Activated naive CD8-positive, alpha-beta T cell treated with anti-CD3 and anti-CD28 coated beads, Interleukin-2, amount 50 U/mL, for 24 hours (primary cell): ENCODE results near the gene MRGPRD.

ENCODE experiments used
- ATAC-seq: fragments of 150-1000 bp; cut with Tn5 transposase; one replicate; pipeline ENCODE4 v1.10.0; 2021
- DNase-seq: peaks from one replicate; pipeline ENCODE4 v3.0.0; 2021
- H3K27ac Mint-ChIP-seq: one replicate; pipeline ENCODE4 v1.8.0; 2021; ENCODE audit warnings: mild to moderate bottlenecking, mixed read lengths
- H3K27me3 Mint-ChIP-seq: one replicate; pipeline ENCODE4 v1.8.0; 2021; ENCODE audit warnings: mixed read lengths
- H3K36me3 Mint-ChIP-seq: one replicate; pipeline ENCODE4 v1.8.0; 2021; ENCODE audit warnings: low read depth, mixed read lengths
- H3K4me1 Mint-ChIP-seq: one replicate; pipeline ENCODE4 v1.8.0; 2021; ENCODE audit warnings: mixed read lengths
- H3K4me3 Mint-ChIP-seq: one replicate; pipeline ENCODE4 v1.8.0; 2021; ENCODE audit warnings: mild to moderate bottlenecking, moderate library complexity, mixed read lengths
- H3K9me3 Mint-ChIP-seq: one replicate; pipeline ENCODE4 v1.8.0; 2021; ENCODE audit warnings: mixed read lengths

MRGPRD gene

DNA sequence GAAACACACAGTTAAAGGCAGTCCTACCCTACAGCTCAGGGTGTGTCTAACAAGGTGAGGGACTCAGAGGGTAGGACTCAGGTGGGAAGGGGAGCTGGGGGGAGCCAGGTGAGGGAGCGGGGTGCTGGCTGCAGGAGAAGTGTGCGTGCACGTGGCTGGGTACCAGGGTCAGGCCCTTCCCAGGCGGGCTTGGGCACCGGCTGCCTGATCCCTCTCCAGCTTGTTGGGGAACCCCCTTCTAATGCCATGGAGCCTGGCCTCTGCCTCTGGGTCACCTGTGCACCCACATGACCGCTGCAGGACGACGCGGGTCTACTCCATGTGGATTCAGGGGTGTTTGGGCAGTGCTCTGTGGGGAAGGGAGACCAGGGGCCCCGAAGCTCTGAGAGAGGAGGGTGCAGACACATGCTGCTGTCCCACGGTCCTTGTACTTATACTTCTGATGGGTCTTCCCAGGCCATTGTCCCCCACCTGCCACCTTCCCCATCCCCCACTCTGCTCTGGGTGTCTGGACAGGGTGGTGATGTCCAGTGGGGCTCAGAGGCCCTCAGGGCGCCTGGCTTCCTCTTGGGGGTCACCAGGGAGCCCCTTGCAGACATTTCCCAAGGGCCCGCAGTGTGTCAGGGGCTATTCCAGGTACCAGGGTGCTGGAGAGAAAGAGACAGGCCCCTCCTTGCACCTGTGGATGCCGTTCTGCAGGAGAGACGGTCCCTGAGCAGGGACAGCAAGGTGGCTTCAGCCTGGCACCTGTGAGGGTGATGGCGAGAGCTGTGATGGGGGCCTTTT, 10.4 kb upstream of the MRGPRD start:
- ATAC-seq: no peak
- DNase-seq: no peak
- Mint-ChIP-seq H3K27ac (no peak overlapping the region), H3K9me3 (peaks cover 12% of the 10 kb centered on the region), H3K27me3 (peaks cover 35% of the 10 kb centered on the region), H3K36me3 (no peaks in the 10 kb centered on the region), H3K4me1 (no peaks in the 10 kb centered on the region), H3K4me3 (no peak overlapping the region)

DNA sequence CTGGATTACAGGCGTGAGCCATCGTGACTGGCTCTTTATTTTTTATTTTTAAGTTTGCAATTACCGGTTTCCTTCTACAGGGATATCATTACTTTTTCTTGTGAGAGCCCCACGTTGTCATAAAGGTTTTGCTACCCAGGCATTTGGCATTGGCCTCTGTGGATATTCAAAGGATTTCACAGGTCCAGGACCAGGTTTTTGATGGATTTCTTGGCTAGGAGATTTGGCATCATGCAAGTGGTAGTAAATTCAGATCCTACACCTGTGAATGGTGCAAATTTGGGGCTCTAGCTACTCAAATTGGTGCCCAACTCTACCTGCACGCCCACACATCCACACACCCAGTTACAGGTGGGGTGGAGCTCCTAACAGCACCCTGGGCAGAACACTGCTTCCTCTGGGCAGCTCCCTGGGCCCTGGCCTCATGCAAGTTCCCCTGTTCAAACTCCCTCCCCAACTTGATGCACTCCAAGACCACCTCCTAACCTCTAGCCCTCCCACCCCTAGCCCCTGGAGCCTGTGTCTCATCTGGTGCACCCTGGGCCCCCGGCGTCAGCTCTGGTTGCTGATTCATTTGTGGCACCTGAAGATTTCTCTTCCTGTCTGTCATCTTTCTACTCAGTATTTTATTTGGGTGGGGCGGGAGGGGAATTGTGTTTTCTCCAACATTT, 9.3 kb upstream of the MRGPRD start:
- Mint-ChIP-seq H3K27ac (no peak overlapping the region), H3K36me3 (no peaks in the 10 kb centered on the region), H3K4me1 (no peaks in the 10 kb centered on the region), H3K9me3 (peaks cover 12% of the 10 kb centered on the region), H3K4me3 (no peak overlapping the region), H3K27me3 (peaks cover 36% of the 10 kb centered on the region)
- ATAC-seq (no peak), DNase-seq (no peak)

DNA sequence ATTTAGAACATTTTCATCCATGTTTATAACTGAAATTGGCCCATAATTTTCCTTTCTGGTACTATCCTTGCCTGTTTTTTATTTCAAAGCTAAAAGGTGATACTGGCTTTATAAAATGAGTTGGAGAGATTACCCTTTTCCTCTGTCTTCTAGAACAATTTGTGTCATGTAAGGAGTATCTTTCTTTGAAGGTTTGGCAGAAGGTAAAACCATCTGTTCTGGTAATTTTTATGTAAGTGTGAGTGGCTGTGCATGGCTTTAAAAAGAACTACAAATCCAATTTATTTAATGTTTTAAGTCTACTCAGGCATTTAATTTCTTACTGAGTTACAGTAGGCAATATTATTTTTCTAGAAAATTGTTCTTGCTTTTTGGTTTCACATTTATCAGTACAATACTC, 7.7 kb upstream of the MRGPRD start:
- H3K36me3 Mint-ChIP-seq: no peaks in the 10 kb centered on the region
- DNase-seq: no peak
- H3K27ac Mint-ChIP-seq: no peak overlapping the region
- no peak for ATAC-seq
- no peak overlapping the region for H3K4me3 Mint-ChIP-seq
- no peaks in the 10 kb centered on the region for H3K4me1 Mint-ChIP-seq
- H3K9me3 Mint-ChIP-seq: peaks cover 12% of the 10 kb centered on the region
- H3K27me3 Mint-ChIP-seq: peaks cover 29% of the 10 kb centered on the region

DNA sequence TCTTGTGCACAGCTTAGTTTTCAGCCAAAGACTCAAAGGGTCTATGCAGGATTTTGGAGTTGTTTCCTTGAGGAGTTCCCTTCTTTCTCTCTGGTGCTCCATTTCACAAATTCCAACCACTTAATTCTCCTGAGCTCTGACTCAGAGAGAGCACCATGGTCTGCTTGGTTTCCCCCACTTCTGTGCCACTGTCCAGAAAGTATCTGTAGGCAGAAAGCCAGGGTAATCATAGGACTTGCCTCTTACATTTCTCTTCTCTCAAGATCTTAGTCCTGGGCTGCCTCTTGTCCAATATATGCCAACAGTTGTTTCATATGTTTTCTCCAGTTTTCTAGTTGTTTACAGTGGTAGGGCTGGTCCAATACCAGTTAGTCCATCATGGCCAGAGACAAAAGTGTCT, 6.4 kb upstream of the MRGPRD start:
- peaks cover 12% of the 10 kb centered on the region for H3K9me3 Mint-ChIP-seq
- ATAC-seq: no peak
- peaks cover 20% of the 10 kb centered on the region for H3K27me3 Mint-ChIP-seq
- H3K36me3 Mint-ChIP-seq: no peaks in the 10 kb centered on the region
- no peak overlapping the region for H3K27ac Mint-ChIP-seq
- no peaks in the 10 kb centered on the region for H3K4me1 Mint-ChIP-seq
- DNase-seq: no peak
- no peak overlapping the region for H3K4me3 Mint-ChIP-seq

DNA sequence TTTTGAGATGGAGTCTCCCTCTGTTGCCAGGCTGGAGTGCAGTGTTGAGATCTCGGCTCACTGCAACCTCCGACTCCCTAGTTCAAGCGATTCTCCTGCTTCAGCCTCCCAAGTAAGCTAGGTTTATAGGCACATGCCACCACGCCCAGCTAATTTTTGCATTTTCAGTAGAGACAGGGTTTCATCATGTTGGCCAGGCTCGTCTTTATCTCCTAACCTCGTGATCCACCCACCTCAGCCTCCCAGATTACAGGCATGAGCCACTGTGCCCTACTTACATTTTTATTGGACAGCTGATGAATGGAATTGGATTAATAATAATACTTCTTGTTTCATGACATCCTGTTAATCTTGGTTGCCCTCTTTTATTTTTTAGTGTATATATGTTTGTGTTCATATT, 3.0 kb upstream of the MRGPRD start:
- H3K4me1 Mint-ChIP-seq: no peaks in the 10 kb centered on the region
- peaks cover 13% of the 10 kb centered on the region for H3K27me3 Mint-ChIP-seq
- peaks cover 12% of the 10 kb centered on the region for H3K9me3 Mint-ChIP-seq
- H3K4me3 Mint-ChIP-seq: no peak overlapping the region
- ATAC-seq: no peak
- H3K27ac Mint-ChIP-seq: no peak overlapping the region
- no peaks in the 10 kb centered on the region for H3K36me3 Mint-ChIP-seq
- DNase-seq: no peak

DNA sequence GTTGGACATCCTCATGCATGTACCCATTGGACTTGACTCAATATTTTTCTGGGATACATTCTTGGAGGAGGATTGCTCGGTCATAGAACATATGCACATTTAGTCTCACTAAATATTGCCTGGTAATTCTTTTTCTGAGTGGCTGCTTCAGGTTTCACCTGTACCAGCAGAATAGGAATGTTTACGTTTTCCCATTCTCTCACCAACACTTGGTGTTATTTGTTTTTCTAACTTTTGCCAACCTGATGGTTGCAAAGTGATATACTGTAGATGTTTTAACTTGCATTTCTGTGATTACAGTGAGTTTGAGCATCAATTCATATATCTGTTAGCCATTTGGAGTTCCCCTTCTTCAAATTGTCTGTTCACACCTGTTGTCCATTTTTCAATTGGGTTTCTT, 1.3 kb upstream of the MRGPRD start:
- DNase-seq (no peak), ATAC-seq (no peak)
- H3K4me3 Mint-ChIP-seq: no peak overlapping the region
- no peaks in the 10 kb centered on the region for H3K4me1 Mint-ChIP-seq
- no peaks in the 10 kb centered on the region for H3K36me3 Mint-ChIP-seq
- peaks cover 10% of the 10 kb centered on the region for H3K27me3 Mint-ChIP-seq
- H3K27ac Mint-ChIP-seq: no peak overlapping the region
- H3K9me3 Mint-ChIP-seq: peaks cover 8% of the 10 kb centered on the region

DNA sequence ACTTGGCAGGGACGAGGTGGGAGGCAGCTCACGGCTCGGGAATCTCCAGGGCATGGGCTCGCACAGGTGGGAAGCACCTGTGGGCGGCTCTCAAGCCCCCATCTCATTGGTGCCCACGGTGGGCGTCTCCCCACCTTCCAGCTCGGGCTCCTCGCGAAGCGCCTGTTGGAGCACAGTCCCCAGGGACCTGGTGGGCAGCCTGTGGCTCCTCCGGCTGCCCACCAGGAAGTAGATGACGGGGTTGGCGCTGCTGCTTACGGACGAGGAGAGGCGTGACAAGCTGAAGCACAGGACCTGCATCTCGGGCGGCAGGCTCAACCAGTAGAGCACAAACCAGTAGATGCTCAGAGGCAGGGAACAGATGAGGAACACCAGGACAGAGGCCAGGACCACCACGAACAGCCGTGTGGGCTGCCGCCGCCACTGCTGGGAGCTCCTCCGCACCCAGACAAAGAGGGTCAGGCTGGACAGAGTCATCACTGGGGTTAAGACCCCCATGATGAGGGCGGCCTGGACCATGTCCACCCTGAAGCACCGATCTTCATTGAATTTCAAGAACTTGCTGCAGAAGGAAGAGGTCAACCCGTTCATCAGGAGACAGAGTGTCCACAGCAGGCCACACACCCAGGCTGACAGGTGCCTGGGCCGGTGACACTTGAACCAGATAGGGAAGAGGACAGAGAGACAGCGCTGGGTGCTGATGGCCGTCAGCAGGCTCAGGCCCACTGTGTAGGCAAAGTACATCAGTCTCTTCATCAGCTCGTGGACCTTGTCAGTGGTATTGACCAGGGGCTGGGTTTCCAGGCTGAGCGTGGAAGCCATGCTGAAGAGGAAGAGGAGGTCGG, 633 bp downstream of the MRGPRD start:
- Mint-ChIP-seq H3K4me3 (no peak overlapping the region), H3K9me3 (no peaks in the 10 kb centered on the region), H3K27me3 (peaks cover 7% of the 10 kb centered on the region), H3K36me3 (no peaks in the 10 kb centered on the region), H3K4me1 (no peaks in the 10 kb centered on the region), H3K27ac (no peak overlapping the region)
- ATAC-seq: no peak
- DNase-seq: no peak

DNA sequence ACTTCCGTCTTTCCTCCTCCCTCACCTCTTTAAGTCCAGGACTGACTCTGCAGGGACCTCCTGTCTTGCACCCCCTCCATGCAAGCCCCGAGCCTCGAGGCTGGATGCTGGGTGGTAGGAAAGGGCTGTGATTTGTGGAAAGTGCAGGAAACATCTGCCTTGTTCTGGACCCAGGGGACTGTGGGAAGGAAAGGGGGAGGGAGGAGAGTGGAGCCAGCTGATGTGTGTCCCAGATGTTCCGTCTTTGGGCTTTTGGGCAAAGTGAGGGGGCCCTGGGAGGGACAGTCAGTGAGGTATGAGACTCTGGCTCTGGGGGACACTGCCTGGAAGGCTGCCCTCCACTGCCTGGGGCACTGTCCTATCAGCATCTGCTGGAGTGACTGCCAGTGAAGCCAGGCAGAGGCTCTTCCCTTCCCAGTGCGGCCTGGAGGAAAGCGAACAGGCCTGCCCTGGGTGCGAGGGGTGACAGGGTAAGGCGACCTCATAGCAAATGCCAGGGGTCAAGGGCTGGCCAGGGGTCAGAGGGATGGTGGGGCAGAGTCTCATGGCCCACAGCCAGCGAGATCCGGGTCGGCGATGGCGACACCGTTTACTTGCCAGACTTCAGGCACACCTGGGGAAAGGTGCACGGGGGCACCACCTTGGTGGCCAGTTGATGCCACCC, 1.7 kb downstream of the MRGPRD start:
- Mint-ChIP-seq H3K9me3 (peaks cover 3% of the 10 kb centered on the region), H3K4me1 (peaks cover 2% of the 10 kb centered on the region), H3K36me3 (no peaks in the 10 kb centered on the region), H3K27ac (no peak overlapping the region), H3K27me3 (peaks cover 6% of the 10 kb centered on the region), H3K4me3 (no peak overlapping the region)
- DNase-seq (no peak), ATAC-seq (no peak)

DNA sequence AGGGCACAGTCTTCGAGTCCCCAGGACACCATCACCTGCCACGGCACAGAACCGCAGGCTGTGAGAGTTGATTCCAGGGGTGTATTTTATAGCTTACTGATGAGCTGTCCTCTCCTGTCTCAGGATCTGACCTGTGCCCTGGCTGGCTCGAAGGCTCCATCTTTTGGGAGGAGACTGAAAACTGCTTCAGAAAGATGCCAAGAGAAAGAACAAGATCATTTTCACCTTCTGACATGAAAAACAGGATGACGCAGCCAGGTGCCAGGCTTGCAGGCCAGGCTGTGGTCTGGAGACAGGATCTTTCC, 2.2 kb downstream of the MRGPRD start:
- Mint-ChIP-seq H3K9me3 (peaks cover 3% of the 10 kb centered on the region), H3K4me1 (peaks cover 2% of the 10 kb centered on the region), H3K27ac (no peak overlapping the region), H3K36me3 (no peaks in the 10 kb centered on the region), H3K4me3 (no peak overlapping the region), H3K27me3 (peaks cover 6% of the 10 kb centered on the region)
- DNase-seq: no peak
- ATAC-seq: no peak

DNA sequence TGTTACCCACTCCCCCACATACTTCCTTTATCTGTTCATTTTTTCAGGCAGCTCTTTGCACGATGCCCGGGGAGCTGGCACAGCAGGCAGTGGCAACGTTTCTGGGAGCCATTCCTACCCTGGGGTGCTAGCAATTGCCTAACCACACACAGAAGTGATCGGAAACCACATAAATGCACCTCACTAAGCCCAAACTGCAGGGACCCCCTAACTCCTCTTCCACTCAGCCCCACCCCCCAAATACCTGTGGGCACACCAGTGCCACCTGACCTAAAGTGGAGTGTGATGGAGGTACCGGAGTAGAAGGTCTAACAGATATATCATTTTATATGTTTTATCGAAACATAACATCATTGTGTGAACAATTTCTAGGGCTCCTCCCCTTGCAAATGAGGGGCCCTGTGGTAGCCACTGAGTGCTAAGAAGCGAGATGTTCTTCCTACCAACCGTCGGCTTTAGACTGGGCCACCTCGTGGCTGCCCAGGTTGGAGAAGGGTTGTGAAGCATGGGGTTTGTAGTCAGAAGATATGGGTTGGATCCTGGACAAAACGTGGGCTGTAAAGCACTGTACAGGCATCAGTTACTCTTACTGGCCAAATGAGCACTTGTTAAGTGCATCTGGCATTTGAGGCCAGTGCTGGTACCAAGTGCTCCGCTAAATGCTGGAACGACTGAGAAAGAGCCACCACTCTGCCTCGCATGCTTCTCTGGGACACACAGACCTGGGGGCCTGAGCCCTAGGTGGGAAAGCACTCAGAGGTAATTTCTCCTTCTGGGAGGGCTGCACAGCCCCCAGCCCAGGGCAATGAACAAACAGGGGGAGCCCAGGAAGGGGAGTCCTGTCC, 2.8 kb downstream of the MRGPRD start:
- DNase-seq (no peak), ATAC-seq (no peak)
- Mint-ChIP-seq H3K9me3 (peaks cover 3% of the 10 kb centered on the region), H3K4me3 (no peak overlapping the region), H3K27me3 (peaks cover 6% of the 10 kb centered on the region), H3K4me1 (peaks cover 2% of the 10 kb centered on the region), H3K27ac (no peak overlapping the region), H3K36me3 (no peaks in the 10 kb centered on the region)

DNA sequence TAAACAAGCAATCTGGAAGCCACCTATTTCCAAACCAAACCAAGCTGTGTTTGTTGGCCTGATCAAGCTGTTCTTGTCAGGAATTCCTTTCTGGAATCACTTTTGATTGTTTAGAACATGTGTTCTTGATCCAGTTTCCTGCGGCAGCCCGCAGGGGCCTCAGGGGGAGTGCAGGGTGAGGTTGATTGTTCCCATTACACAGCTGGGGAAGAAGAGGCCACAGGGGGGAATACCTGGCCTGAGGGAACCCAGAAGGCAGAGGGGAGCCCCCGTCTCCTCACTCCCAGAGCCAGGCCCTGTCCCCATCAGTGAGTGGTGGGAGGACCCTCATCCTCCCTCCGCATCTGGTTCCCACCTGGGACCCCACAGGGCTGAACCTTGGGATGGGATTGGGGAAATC, 4.2 kb downstream of the MRGPRD start:
- H3K4me3 Mint-ChIP-seq: no peak overlapping the region
- H3K27ac Mint-ChIP-seq: no peak overlapping the region
- ATAC-seq (no peak), DNase-seq (no peak)
- no peaks in the 10 kb centered on the region for H3K36me3 Mint-ChIP-seq
- peaks cover 6% of the 10 kb centered on the region for H3K27me3 Mint-ChIP-seq
- peaks cover 2% of the 10 kb centered on the region for H3K4me1 Mint-ChIP-seq
- peaks cover 3% of the 10 kb centered on the region for H3K9me3 Mint-ChIP-seq

DNA sequence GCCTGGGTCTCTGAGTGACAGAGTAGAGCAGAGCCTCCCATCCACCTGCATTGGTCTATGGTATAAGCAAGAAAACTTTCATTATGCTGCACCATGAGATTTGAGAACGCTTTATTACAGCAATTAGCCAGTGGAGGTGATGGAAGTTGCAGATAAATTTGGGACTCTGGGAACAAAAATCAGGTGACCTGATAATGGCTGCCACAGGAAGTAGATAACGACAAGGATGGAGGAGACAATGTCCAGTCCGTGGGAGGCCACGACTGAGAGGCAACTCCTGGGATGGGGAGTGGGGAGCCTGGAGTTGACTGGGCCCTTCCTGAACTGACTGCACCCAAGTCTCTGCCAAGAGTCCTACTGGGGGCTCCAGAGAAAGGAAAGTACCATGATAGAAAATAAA, 4.7 kb downstream of the MRGPRD start:
- Mint-ChIP-seq H3K4me3 (no peak overlapping the region), H3K9me3 (peaks cover 3% of the 10 kb centered on the region), H3K27me3 (peaks cover 6% of the 10 kb centered on the region), H3K27ac (no peak overlapping the region), H3K4me1 (peaks cover 2% of the 10 kb centered on the region), H3K36me3 (no peaks in the 10 kb centered on the region)
- DNase-seq (no peak), ATAC-seq (no peak)

DNA sequence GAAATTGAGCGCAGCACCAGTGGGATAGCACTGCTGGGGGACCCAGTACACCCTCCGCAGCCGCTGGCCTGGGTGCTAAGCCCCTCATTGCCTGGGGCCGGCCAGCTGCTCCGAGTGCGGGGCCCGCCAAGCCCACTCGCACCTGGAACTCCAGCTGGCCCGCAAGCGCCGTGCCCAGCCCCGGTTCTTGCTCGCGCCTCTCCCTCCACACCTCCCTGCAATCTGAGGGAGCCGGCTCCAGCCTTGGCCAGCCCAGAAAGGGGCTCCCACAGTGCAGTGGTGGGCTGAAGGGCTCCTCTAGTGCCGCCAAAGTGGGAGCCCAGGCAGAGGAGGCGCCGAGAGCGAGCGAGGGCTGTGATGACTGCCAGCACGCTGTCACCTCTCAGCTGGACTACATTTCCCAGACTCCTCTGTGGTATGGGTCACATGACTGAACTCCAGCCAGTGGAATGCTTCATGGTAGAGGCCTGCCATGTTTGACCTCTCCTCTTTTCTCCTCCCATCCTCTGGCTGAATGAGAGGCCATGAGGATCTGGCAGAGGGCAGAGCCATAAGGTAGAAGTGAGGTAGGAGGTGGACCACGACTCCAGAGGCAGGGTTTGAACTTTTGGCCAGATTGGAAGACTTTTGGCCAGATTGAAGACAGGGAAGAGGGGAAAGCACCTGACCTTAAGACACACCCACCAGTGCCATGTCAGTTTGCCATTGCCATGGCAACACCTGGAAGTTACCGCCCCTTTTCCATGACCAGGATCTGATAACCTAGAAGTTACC, 6.2 kb downstream of the MRGPRD start:
- Mint-ChIP-seq H3K36me3 (no peaks in the 10 kb centered on the region), H3K27ac (no peak overlapping the region)

More for the DNA sequence above, 6.2 kb downstream of the MRGPRD start:
- Mint-ChIP-seq H3K4me3 (no peak overlapping the region), H3K27me3 (peaks cover 2% of the 10 kb centered on the region), H3K9me3 (peaks cover 3% of the 10 kb centered on the region), H3K4me1 (peaks cover 2% of the 10 kb centered on the region)
- ATAC-seq (peak; percentile 81), DNase-seq (no peak)
